ENCODE data around the gene ETFDH.

The ETFDH gene

GRCh38 chr4:158756588-158756987 is 84.5 kb downstream of the ETFDH start:
- no peak for DNase-seq

DNA sequence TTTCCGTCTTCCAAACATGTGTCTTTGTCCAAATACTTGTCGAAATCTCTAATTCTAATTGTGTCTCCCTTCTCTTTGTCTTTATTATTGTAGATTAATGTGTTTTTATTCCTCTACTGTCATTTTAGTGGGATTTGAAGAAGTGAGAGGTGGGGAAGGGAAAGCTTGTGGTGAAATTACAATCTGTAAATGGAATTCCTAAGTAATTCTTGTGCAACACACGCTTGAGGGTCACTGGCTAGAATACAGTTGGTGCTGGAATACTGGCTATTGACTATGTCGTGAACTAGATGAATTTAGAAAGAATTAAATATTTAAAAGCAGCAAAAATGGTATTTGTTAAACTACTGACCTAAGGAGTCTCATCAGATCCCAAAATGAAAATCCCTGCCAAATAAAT is 86.0 kb downstream of the ETFDH start:
- no peak for DNase-seq

DNA sequence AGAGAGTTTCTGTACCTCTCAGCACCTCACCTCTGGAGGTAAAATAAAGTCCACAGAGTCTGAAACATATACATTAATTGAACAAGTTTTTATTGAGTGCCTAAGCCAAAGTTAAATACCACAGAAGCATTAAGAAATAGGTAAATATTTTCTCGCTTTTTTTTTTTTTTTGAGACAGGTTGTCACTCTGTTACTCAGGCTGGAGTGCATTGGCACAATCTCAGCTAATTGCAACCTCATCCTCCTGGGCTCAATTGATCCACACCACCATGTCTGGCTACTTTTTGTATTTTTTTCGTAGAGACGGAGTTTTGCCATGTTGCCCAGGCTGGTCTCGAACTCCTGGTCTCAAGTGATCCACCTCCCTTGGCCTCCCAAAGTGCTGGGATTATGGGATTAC is 86.6 kb downstream of the ETFDH start:
- no peak for DNase-seq
